Ovary (tissue), 3 donors: Measurements from ENCODE around the gene LRCH1.

Source experiments
- EP300 ChIP-seq: sonication (generic); formaldehyde crosslinking; IDR thresholded peaks from one replicate; pipeline ENCODE4 v1.6.1; 2017; ENCODE audit warnings: antibody characterized with exemption
- POLR2A ChIP-seq: fragments of 450-650 bp; IDR thresholded peaks from one replicate; pipeline ENCODE4 v1.6.1; 2017; ENCODE audit warnings: antibody characterized with exemption, mild to moderate bottlenecking, moderate library complexity
- TF ChIP-seq, protein P1 (sequence below), 3 donors: fragments of 450-650 bp in 2 of 3; fragments of 200-600 bp in 1 of 3; IDR thresholded peaks; one replicate each; pipeline versions ENCODE4 v1.5.1 to v1.8.0; 2016 to 2022; ENCODE audit warnings: antibody characterized with exemption in 3 of 3, mild to moderate bottlenecking in 1 of 3
- donor health status: DM: no; HTN: no; CAD: no.

GRCh38 chr13:46575818-46576221 lies 22.9 kb downstream of the LRCH1 start:
- TF ChIP-seq, protein P1, sequence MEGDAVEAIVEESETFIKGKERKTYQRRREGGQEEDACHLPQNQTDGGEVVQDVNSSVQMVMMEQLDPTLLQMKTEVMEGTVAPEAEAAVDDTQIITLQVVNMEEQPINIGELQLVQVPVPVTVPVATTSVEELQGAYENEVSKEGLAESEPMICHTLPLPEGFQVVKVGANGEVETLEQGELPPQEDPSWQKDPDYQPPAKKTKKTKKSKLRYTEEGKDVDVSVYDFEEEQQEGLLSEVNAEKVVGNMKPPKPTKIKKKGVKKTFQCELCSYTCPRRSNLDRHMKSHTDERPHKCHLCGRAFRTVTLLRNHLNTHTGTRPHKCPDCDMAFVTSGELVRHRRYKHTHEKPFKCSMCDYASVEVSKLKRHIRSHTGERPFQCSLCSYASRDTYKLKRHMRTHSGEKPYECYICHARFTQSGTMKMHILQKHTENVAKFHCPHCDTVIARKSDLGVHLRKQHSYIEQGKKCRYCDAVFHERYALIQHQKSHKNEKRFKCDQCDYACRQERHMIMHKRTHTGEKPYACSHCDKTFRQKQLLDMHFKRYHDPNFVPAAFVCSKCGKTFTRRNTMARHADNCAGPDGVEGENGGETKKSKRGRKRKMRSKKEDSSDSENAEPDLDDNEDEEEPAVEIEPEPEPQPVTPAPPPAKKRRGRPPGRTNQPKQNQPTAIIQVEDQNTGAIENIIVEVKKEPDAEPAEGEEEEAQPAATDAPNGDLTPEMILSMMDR (IDR thresholded peaks at IDR 0.05), result no peak
- TF ChIP-seq POLR2A (no peak), EP300 (no peak)
